ENCODE data around the gene TEF. TPM values are rescaled to one million over a fixed set of nuclear protein-coding genes. Genes with fewer than 3 reads are reported as not detected.

The TEF gene
- total and polyA plus RNA-seq, 2 donors (not counting 1 experiment from before 2014, with no cell fraction given): 9.0 to 22.5 TPM

- no peak overlapping the region for H2AFZ ChIP-seq (ENCODE audit: low read length)
- no peak overlapping the region for H3K27ac ChIP-seq (ENCODE audit: insufficient read depth, low read length)
- no peak for DNase-seq (ENCODE audit: low read depth in 2 of 2)
- H3K4me1 ChIP-seq (ENCODE audit: control insufficient read depth, extremely low read depth, insufficient read depth, low read length): peaks cover 8% of the 10 kb centered on the region
- no peaks in the 10 kb centered on the region for H3K79me2 ChIP-seq (ENCODE audit: control insufficient read depth, insufficient read depth, low read length)
- no peaks in the 10 kb centered on the region for H3K36me3 ChIP-seq (ENCODE audit: control insufficient read depth, insufficient read depth, low read length)
- no peak overlapping the region for H3K4me2 ChIP-seq (ENCODE audit: extremely low read depth, insufficient read depth, low read length)
- H3K9me3 ChIP-seq (ENCODE audit: control insufficient read depth, insufficient read depth, low read depth, low read length): no peaks in the 10 kb centered on the region
- no peak overlapping the region for H3K9ac ChIP-seq (ENCODE audit: insufficient read depth, low read length)
- no peak overlapping the region for H3K4me3 ChIP-seq (replicated peaks in 1 of 4; ENCODE audit: control extremely low read depth in 1 of 4, insufficient read depth in 1 of 4, low read depth in 3 of 4, low read length in 4 of 4)
- H4K20me1 ChIP-seq (ENCODE audit: control insufficient read depth, extremely low read depth, insufficient read depth, low read length): no peaks in the 10 kb centered on the region
- H3K27me3 ChIP-seq (ENCODE audit: control insufficient read depth, insufficient read depth, low read length): no peaks in the 10 kb centered on the region
- TF ChIP-seq EZH2 (IDR thresholded peaks at IDR 0.05; ENCODE audit: low read length, missing control alignments) (no peak), CTCF (conservative IDR thresholded peaks at IDR 0.05 in 1 of 2, IDR thresholded peaks at IDR 0.05 in 1 of 2; ENCODE audit: low read depth in 1 of 2, low read length in 2 of 2) (no peak)
Observed at GRCh38 chr22:41407433-41407832, 25.7 kb downstream of the TEF start.

- no peak for TF ChIP-seq CTCF (conservative IDR thresholded peaks at IDR 0.05 in 1 of 2, IDR thresholded peaks at IDR 0.05 in 1 of 2; ENCODE audit: low read depth in 1 of 2, low read length in 2 of 2)
- no peak overlapping the region for H3K4me3 ChIP-seq (replicated peaks in 1 of 4; ENCODE audit: control extremely low read depth in 1 of 4, insufficient read depth in 1 of 4, low read depth in 3 of 4, low read length in 4 of 4)
- H3K79me2 ChIP-seq (ENCODE audit: control insufficient read depth, insufficient read depth, low read length): no peaks in the 10 kb centered on the region
- H3K27me3 ChIP-seq (ENCODE audit: control insufficient read depth, insufficient read depth, low read length): no peaks in the 10 kb centered on the region
- no peaks in the 10 kb centered on the region for H3K36me3 ChIP-seq (ENCODE audit: control insufficient read depth, insufficient read depth, low read length)
- no peak for DNase-seq (ENCODE audit: low read depth in 2 of 2)
- H3K27ac ChIP-seq (ENCODE audit: insufficient read depth, low read length): no peak overlapping the region
- H3K4me1 ChIP-seq (ENCODE audit: control insufficient read depth, extremely low read depth, insufficient read depth, low read length): peaks cover 3% of the 10 kb centered on the region
- no peak overlapping the region for H3K4me2 ChIP-seq (ENCODE audit: extremely low read depth, insufficient read depth, low read length)
- no peak overlapping the region for H2AFZ ChIP-seq (ENCODE audit: low read length)
- H3K9ac ChIP-seq (ENCODE audit: insufficient read depth, low read length): no peak overlapping the region
- no peaks in the 10 kb centered on the region for H4K20me1 ChIP-seq (ENCODE audit: control insufficient read depth, extremely low read depth, insufficient read depth, low read length)
- H3K9me3 ChIP-seq (ENCODE audit: control insufficient read depth, insufficient read depth, low read depth, low read length): no peaks in the 10 kb centered on the region
Observed at GRCh38 chr22:41408665-41409064, 26.9 kb downstream of the TEF start.

- H3K9me3 ChIP-seq (ENCODE audit: control insufficient read depth, insufficient read depth, low read depth, low read length): no peaks in the 10 kb centered on the region
- no peak overlapping the region for H2AFZ ChIP-seq (ENCODE audit: low read length)
- no peaks in the 10 kb centered on the region for H3K36me3 ChIP-seq (ENCODE audit: control insufficient read depth, insufficient read depth, low read length)
- H3K79me2 ChIP-seq (ENCODE audit: control insufficient read depth, insufficient read depth, low read length): no peaks in the 10 kb centered on the region
- H3K27me3 ChIP-seq (ENCODE audit: control insufficient read depth, insufficient read depth, low read length): no peaks in the 10 kb centered on the region
- peaks cover 3% of the 10 kb centered on the region for H3K4me1 ChIP-seq (ENCODE audit: control insufficient read depth, extremely low read depth, insufficient read depth, low read length)
- no peak overlapping the region for H3K9ac ChIP-seq (ENCODE audit: insufficient read depth, low read length)
- H4K20me1 ChIP-seq (ENCODE audit: control insufficient read depth, extremely low read depth, insufficient read depth, low read length): no peaks in the 10 kb centered on the region
- TF ChIP-seq EZH2 (IDR thresholded peaks at IDR 0.05; ENCODE audit: low read length, missing control alignments): no peak
- no peak for TF ChIP-seq CTCF (conservative IDR thresholded peaks at IDR 0.05 in 1 of 2, IDR thresholded peaks at IDR 0.05 in 1 of 2; ENCODE audit: low read depth in 1 of 2, low read length in 2 of 2)
- no peak overlapping the region for H3K4me2 ChIP-seq (ENCODE audit: extremely low read depth, insufficient read depth, low read length)
- DNase-seq (ENCODE audit: low read depth in 2 of 2): no peak
- H3K4me3 ChIP-seq (replicated peaks in 1 of 4; ENCODE audit: control extremely low read depth in 1 of 4, insufficient read depth in 1 of 4, low read depth in 3 of 4, low read length in 4 of 4): no peak overlapping the region
- no peak overlapping the region for H3K27ac ChIP-seq (ENCODE audit: insufficient read depth, low read length)
Observed at GRCh38 chr22:41410311-41410751, 28.6 kb downstream of the TEF start.

Measured in fibroblast of lung (primary cell).